Dedifferentiated amniotic fluid mesenchymal stem cell (primary cell): Measurements from ENCODE around the gene RAB4A.
A peak's percentile ranks its signal among the peaks of the same experiment; 100 is the strongest.
"Not testable (repeated sequence)": the region's sequence is repeated elsewhere in the genome, so short reads cannot be mapped to it uniquely, and the experiment has no call there.

ENCODE experiments used
- DNase-seq: peaks from one replicate; pipeline ENCODE4 v3.0.0-alpha.2; 2016; ENCODE audit errors: extremely low spot score

Gene RAB4A

GRCh38 chr1:229272164-229273158 is 1.6 kb downstream of the RAB4A start:
- DNase-seq: no peak

GRCh38 chr1:229273507-229274232 is 2.8 kb downstream of the RAB4A start:
- DNase-seq: no peak

GRCh38 chr1:229275005-229275404 is 4.1 kb downstream of the RAB4A start:
- DNase-seq: no peak

- no peak for DNase-seq
Measured at GRCh38 chr1:229278120-229278741, 7.3 kb downstream of the RAB4A start.

GRCh38 chr1:229279242-229279641 is 8.3 kb downstream of the RAB4A start:
- DNase-seq: no peak

- DNase-seq: no peak
Measured at GRCh38 chr1:229280037-229280828, 9.3 kb downstream of the RAB4A start.

- DNase-seq: no peak
Measured at GRCh38 chr1:229280921-229281320, 10.0 kb downstream of the RAB4A start.

- no peak for DNase-seq
Measured at GRCh38 chr1:229281339-229281926, 10.5 kb downstream of the RAB4A start.

GRCh38 chr1:229282295-229282823 is 11.4 kb downstream of the RAB4A start:
- no peak for DNase-seq

- no peak for DNase-seq
Measured at GRCh38 chr1:229283183-229283611, 12.3 kb downstream of the RAB4A start.

- no peak for DNase-seq
Measured at GRCh38 chr1:229284887-229285286, 14.0 kb downstream of the RAB4A start.

GRCh38 chr1:229285440-229285839 is 14.5 kb downstream of the RAB4A start:
- no peak for DNase-seq

GRCh38 chr1:229286099-229286766 is 15.3 kb downstream of the RAB4A start:
- no peak for DNase-seq

GRCh38 chr1:229287267-229287666 is 16.4 kb downstream of the RAB4A start:
- DNase-seq: no peak

GRCh38 chr1:229288516-229288915 is 17.6 kb downstream of the RAB4A start:
- DNase-seq: no peak

- not testable (repeated sequence) for DNase-seq
Measured at GRCh38 chr1:229291686-229292085, 20.8 kb downstream of the RAB4A start.

- DNase-seq: no peak
Measured at GRCh38 chr1:229293528-229294204, 22.8 kb downstream of the RAB4A start.

- no peak for DNase-seq
Measured at GRCh38 chr1:229295745-229296144, 24.8 kb downstream of the RAB4A start.

GRCh38 chr1:229296541-229296941 is 25.6 kb downstream of the RAB4A start:
- DNase-seq: peak; percentile 36

- no peak for DNase-seq
Measured at GRCh38 chr1:229297746-229298145, 26.8 kb downstream of the RAB4A start.
